ENCODE data around the gene PARP14.
A peak's percentile ranks its signal among the peaks of the same experiment; 100 is the strongest.
"Not testable (repeated sequence)": the region's sequence is repeated elsewhere in the genome, so short reads cannot be mapped to it uniquely, and the experiment has no call there.

The PARP14 gene

DNA sequence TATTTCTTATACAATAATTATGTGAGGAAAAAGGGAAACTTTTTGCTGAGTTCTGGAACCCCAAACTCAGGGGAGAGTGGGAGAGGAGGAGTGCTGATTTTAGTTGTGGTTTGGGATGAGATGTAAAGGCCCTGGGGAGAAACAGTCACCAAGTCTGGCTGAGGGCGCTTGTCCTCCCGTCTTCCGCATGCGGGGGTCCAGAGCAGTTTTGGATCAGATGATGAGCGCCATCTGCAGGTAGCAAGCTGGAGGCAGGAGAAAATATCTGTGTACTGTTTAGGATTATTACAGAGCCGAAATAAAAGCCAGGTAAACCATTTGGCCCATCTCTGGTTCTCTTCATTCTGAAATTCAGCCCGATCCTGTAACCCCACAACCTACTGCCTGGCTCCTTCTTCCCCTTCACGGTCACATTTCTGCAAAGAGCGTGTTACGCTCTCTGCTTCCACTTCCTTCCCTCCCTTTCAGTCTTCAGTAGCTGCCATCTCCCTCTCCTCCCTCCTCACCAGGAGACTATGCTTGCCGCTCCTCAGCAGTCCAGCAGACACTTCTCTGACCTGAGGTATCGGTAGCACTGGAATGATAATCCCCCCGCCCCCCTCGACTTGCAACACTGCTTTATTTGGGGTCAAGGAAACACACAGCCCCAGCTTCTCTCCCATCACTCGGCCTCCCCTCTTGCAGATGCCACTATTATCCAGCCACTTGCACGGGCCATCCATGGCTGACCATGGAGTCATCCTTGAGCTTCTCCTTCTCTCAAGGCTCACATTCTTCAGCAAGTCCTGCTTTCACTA is 1.4 kb upstream of the PARP14 start:
- DNase-seq (ENCODE audit: low read depth) = peak; percentile 68

DNA sequence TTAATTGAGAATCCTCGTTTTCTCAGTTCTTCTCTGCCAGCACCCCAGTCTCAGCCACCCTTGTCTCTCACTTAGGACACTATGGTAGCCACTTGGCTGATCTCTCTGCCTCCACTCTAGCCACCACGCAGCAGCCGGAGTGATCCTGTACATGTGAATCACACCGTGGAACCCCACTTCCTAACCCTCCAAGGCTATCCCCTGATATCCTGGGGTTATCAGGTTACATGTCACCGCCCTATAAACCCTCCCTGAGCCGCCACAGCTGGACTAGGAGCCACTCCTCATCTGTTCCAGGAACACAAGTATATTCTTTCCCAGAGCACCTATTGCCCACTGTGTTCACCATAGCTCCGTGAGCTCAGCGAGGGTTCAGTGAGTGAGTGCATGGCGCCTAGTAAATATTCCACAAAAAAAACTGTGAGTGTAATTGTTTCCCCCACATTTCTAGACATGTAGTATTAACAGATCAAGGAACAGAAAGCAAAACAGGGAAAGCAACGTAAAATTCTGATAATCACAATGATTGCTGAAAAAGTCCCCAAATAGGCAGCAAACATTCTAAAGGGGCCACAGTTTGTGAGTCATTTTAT is 661 bp upstream of the PARP14 start:
- no peak for DNase-seq (ENCODE audit: low read depth)

DNA sequence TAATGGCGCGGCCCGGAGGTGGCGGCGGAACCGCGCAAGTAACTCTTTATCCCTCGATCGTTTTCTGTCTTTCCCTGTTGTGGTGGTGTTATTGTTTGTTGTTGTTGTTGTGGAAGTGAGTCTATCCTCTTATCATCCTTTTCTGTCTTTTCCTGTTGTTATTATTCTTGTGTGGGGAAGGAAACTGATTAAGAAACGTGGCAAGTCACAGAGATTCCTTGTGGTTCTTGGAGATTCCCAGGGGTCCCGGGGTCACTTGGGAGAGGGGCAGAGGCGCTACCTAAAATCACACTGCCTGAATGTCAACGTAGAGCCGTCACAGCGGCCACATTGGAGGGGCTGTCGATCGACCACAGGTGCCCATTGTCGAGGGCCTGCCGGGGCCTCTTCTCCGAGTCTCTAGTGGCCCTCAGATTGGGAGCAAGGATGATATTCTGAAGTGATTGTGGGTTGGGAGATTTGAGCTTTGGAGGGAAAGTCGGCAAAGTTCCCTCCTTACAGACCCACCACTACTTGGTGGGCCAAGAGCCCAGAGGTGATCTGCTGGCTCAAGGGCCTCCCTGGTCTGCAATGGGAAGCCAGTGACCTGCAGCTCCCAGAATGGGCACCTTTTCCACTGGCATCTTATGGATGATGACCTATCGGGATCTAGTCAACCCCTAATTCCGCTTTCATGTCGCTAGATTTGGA is 790 bp downstream of the PARP14 start:
- DNase-seq (ENCODE audit: low read depth) = no peak

DNA sequence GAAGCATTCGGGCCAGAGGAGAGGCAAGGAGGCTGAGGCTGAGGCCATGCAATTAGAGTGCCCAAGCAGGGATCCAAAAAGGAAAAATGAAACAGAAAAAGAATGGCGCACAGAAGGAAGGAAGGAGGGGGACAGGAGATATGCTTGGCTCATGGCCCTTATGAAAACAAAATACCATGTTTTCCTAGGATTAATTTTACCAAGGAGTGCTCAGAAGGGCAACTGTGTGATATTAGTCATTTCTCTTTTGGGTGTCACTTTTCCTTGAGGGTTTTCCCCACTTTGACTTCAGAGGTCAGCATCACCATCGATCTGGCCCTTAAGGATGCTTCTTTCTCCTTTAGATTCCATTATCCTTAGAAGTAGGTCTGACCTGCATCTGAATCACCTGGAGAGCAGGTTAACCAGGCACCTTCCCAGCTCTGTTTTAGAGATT is 1.4 kb downstream of the PARP14 start:
- DNase-seq (ENCODE audit: low read depth) = no peak

- DNase-seq (ENCODE audit: low read depth) = not testable (repeated sequence)
These were observed 2.3 kb downstream of the PARP14 start for GRCh38 chr3:122682778-122683411.

- no peak for DNase-seq (ENCODE audit: low read depth)
These were observed 6.7 kb downstream of the PARP14 start for GRCh38 chr3:122687298-122687697.

DNA sequence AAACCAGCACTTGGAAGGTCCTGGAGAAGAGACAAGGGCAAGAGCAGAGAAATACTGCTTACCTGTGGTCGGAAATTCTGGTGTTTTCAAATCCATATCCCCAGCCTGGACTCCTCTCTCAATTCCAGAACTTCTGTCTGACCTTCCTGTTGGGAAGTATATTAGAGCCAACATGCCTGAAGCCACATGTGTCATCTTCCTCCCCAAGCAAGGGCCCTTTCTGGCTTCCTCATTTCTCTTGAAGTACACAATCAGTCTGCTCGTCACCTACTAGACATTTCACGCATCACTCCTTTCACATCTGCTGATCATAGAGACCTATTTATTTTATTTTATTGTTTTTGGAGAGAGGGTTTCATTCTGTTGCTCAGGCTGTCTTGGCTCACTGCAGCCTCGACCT is 8.4 kb downstream of the PARP14 start:
- no peak for DNase-seq (ENCODE audit: low read depth)

DNA sequence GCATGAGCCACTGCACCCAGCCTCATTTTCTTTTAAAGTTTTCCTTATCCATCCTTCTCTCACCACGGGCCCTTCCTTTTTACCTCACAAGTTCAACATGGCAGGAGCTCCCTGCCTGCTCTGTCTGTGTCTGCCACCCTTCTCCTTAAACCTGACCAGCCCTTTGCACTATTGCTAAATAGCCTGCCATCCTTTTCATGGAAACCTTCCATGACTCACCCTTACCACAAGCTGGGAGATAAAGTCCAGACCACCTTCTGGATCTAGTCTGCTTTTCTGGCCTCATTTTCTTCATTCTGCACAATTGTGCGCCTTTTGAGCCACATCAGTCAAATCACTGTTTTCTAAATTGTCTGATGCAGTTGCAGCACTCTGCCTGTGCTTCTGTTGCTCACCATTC is 8.9 kb downstream of the PARP14 start:
- no peak for DNase-seq (ENCODE audit: low read depth)

- no peak for DNase-seq (ENCODE audit: low read depth)
These were observed 9.5 kb downstream of the PARP14 start for GRCh38 chr3:122690096-122690495.

DNA sequence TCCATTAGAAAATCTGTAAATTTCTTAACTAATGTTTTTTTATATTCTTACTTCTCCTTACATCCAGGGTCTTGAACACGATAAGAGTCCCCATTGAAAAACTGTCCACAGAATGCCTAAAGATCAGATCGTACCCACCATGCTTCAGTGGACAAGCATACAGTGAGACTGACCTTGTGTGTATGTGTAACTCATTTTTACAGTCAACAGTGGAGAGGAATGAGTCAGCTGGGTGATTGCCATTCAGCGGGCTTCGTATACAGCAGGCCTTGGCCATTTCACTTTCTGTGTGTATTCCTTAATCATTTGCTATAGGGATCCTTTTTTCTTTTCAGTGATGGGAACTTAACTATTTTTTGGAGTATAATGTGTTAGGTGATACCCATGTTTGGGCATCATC is 10.6 kb downstream of the PARP14 start:
- DNase-seq (ENCODE audit: low read depth) = no peak

DNA sequence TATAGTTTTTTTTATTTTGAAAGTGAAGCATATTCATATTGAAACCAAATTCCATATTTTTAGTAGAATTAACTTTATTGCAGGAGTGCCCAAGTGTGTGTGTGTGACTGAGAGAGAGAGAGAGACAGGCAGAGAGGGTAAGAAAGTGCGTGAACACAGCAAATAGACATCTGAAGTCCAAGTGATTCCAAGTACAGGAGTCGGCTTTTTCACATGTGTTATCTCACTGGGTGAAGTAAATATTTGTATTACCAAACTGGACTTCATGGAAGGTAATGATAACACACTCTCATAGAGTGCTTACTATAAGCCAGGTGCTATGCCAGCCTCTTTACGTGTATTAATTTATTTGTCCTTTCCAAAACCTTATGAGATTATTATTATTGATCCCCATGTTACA is 12.0 kb downstream of the PARP14 start:
- DNase-seq (ENCODE audit: low read depth) = no peak

GRCh38 chr3:122694966-122695365 is 14.3 kb downstream of the PARP14 start:
- DNase-seq (ENCODE audit: low read depth) = no peak

DNA sequence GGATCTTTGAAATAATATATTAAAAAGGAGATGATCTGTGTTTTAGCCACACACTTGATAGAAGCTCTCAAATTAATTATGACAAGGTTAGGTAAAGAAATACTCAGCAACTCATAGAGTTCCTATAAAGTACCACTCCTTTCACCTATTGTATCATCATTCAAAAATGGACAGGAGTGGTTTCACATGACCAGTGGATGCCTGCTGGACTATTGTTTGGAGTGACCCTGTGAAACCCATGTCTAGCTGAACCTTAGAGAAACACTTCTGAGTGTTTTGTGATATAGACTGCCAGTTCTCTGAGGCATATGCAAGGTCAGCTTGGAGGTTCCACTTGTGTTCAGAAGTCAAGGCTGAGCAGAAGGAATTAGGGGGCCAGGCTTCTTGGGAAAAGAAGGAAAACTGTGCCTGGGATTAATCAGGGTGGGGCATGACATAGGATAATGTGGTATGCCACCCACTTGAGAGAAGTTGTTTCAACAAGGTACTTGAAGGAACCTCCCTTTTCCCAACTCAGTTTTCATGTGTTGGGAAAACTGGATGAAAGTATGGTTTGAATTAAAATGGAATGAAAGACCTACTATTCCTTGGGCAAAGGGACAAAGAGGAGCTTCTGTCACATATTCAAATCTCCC is 15.4 kb downstream of the PARP14 start:
- DNase-seq (ENCODE audit: low read depth) = no peak

DNA sequence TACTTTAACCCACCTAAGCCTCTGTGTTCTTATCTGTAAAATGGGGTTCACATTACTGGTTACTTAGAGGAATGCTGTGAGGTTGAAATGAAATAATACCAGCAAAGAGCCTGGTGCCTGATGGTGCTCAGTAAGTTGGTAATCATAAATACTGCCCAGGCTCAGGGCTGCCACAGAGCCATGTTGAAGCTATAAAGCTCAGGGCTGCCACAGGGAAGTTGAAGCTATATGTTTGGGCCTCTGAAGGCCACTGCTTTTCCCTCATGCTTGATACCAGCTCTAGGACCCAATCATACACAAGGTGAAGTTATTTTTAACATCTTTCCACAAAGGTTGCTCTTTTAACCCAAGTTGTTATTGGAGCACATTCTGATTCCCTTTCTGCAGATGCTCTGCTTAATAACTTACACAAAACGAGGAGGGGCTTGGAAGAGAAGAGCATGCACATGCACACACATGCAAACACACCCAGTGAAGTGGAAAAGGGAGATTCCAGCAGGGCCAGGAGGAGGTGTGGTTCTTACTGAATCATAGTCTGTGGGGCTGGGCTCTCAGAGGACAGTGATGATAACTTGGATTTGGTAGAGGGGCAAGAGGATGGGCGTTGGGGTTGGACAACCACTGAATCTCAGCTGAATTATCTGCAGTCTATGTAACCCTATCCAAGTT is 17.4 kb downstream of the PARP14 start:
- DNase-seq (ENCODE audit: low read depth) = no peak

DNA sequence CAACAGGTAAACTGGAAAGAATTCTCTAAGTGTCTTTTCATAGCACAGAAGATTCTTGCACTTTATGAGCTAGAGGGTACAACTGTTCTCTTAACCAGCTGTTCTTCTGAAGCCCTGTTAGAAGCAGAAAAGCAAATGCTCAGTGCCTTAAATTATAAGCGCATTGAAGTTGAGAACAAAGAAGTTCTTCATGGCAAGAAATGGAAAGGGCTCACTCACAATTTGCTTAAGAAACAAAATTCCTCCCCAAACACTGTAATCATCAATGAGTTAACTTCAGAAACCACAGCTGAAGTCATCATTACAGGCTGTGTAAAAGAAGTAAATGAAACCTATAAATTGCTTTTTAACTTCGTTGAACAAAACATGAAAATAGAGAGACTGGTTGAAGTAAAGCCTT is 19.6 kb downstream of the PARP14 start:
- no peak for DNase-seq (ENCODE audit: low read depth)

GRCh38 chr3:122705379-122705778 is 24.7 kb downstream of the PARP14 start:
- DNase-seq (ENCODE audit: low read depth) = no peak

- not testable (repeated sequence) for DNase-seq (ENCODE audit: low read depth)
These were observed 30.1 kb downstream of the PARP14 start for GRCh38 chr3:122710616-122711251.

- DNase-seq (ENCODE audit: low read depth) = no peak
These were observed 33.6 kb downstream of the PARP14 start for GRCh38 chr3:122714273-122714672.

GRCh38 chr3:122716667-122717066 is 36.0 kb downstream of the PARP14 start:
- no peak for DNase-seq (ENCODE audit: low read depth)

GRCh38 chr3:122719273-122719921 is 38.8 kb downstream of the PARP14 start:
- no peak for DNase-seq (ENCODE audit: low read depth)

DNA sequence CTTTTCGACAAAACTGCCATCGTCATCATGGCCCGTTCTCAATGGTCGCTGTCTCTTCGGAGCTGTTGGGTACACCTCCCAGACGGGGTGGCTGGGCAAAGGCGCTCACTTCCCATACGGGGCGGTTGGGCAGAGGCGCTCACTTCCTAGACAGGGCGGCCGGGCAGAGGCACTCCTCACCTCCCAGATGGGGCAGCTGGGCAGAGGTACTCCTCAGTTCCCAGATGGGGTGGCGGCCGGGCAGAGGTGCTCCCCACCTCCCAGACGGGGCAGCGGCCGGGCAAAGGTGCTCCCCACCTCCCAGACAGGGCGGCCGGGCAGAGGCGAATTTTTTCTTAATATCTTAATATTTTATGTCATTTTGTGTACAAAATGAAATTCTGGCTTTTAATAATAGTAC is 44.5 kb downstream of the PARP14 start:
- DNase-seq (ENCODE audit: low read depth) = no peak

Data from HS-5 (cell line).